Ishikawa (cell line): ENCODE data around the gene KDM8.

Experiments
- CEBPB ChIP-seq: IDR thresholded peaks from 2 replicates; pipeline ENCODE4 v1.6.1; 2012
- CREB1 ChIP-seq: IDR thresholded peaks from 2 replicates; pipeline ENCODE4 v1.6.1; 2012; ENCODE audit warnings: low read depth
- EGR1 ChIP-seq: IDR thresholded peaks from 2 replicates; pipeline ENCODE4 v1.6.1; 2012
- EP300 ChIP-seq: IDR thresholded peaks from 2 replicates; pipeline ENCODE4 v1.6.1; 2012; ENCODE audit warnings: borderline replicate concordance
- FOXM1 ChIP-seq: IDR thresholded peaks from 2 replicates; pipeline ENCODE4 v1.6.1; 2012; ENCODE audit warnings: low read depth, borderline replicate concordance
- MAX ChIP-seq: IDR thresholded peaks from 2 replicates; pipeline ENCODE4 v1.6.1; 2012
- NFIC ChIP-seq: IDR thresholded peaks from 2 replicates; pipeline ENCODE4 v1.6.1; 2012
- RAD21 ChIP-seq: IDR thresholded peaks from 2 replicates; pipeline ENCODE4 v1.6.1; 2012; ENCODE audit warnings: low read depth
- REST ChIP-seq: IDR thresholded peaks from 2 replicates; pipeline ENCODE4 v1.6.1; 2012; ENCODE audit warnings: low read depth, mild to moderate bottlenecking
- TAF1 ChIP-seq: IDR thresholded peaks from 2 replicates; pipeline ENCODE4 v1.6.1; 2012; ENCODE audit warnings: low read depth, mild to moderate bottlenecking
- TCF12 ChIP-seq: IDR thresholded peaks from 2 replicates; pipeline ENCODE4 v1.6.1; 2012; ENCODE audit warnings: low read depth
- TEAD4 ChIP-seq: IDR thresholded peaks from 2 replicates; pipeline ENCODE4 v1.6.1; 2012
- USF1 ChIP-seq: IDR thresholded peaks from 2 replicates; pipeline ENCODE4 v1.6.1; 2012
- YY1 ChIP-seq: IDR thresholded peaks from 2 replicates; pipeline ENCODE4 v1.6.1; 2012; ENCODE audit warnings: low read depth
- ZBTB7A ChIP-seq: IDR thresholded peaks from 2 replicates; pipeline ENCODE4 v1.6.1; 2012; ENCODE audit warnings: low read depth

Gene KDM8

GRCh38 chr16:27239026-27239425, 35.7 kb downstream of the KDM8 start:
- no peak for TF ChIP-seq USF1
- TF ChIP-seq EGR1: no peak
- no peak for TF ChIP-seq MAX
- TF ChIP-seq FOXM1: no peak
- no peak for TF ChIP-seq TCF12
- TF ChIP-seq REST: no peak
- TF ChIP-seq ZBTB7A: no peak
- no peak for TF ChIP-seq YY1
- TF ChIP-seq NFIC: no peak
- no peak for TF ChIP-seq EP300
- TF ChIP-seq CEBPB: no peak
- TF ChIP-seq TEAD4: no peak
- TF ChIP-seq CREB1: no peak
- no peak for TF ChIP-seq TAF1
- TF ChIP-seq RAD21: no peak

- TF ChIP-seq FOXM1 (no peak), REST (no peak), NFIC (no peak), EP300 (no peak), CREB1 (no peak), TEAD4 (no peak), TAF1 (no peak), MAX (no peak), RAD21 (no peak), EGR1 (no peak), USF1 (no peak), YY1 (no peak), ZBTB7A (no peak), TCF12 (no peak), CEBPB (no peak)
Measured at GRCh38 chr16:27239906-27240655, 36.8 kb downstream of the KDM8 start.

GRCh38 chr16:27240948-27241531, 37.7 kb downstream of the KDM8 start:
- no peak for TF ChIP-seq YY1
- TF ChIP-seq NFIC: no peak
- no peak for TF ChIP-seq RAD21
- no peak for TF ChIP-seq EGR1
- TF ChIP-seq REST: no peak
- TF ChIP-seq FOXM1: no peak
- TF ChIP-seq CREB1: no peak
- no peak for TF ChIP-seq CEBPB
- TF ChIP-seq TCF12: no peak
- TF ChIP-seq MAX: no peak
- TF ChIP-seq TEAD4: no peak
- TF ChIP-seq USF1: no peak
- no peak for TF ChIP-seq ZBTB7A
- no peak for TF ChIP-seq EP300
- no peak for TF ChIP-seq TAF1
